ENCODE data around the gene DNAJB11.
A peak's percentile ranks its signal among the peaks of the same experiment; 100 is the strongest.
"Not testable (repeated sequence)": the region's sequence is repeated elsewhere in the genome, so short reads cannot be mapped to it uniquely, and the experiment has no call there.

DNAJB11 gene

GRCh38 chr3:186570096-186570940 lies at the start of gene DNAJB11:
DNAJB11 (plus strand) TSS chr3:186570720; CDS start chr3:186570898, 178 bp downstream.
- Histone ChIP-seq H3K27me3 (ENCODE audit: control insufficient read depth, insufficient read depth, low read length) (no peaks in the 10 kb centered on the region), H3K9ac (ENCODE audit: low read depth, low read length) (peak within 1 kb of the TSS; percentile 79), H3K9me3 (ENCODE audit: control insufficient read depth, insufficient read depth, low read length) (no peaks in the 10 kb centered on the region), H3K36me3 (ENCODE audit: control insufficient read depth, insufficient read depth, low read length) (peaks cover 33% of the 10 kb centered on the region), H3K27ac (ENCODE audit: low read depth, low read length) (peak within 1 kb of the TSS; percentile 76), H3K4me3 (ENCODE audit: low read depth, low read length) (peak within 1 kb of the TSS; percentile 75), H3K4me1 (ENCODE audit: control insufficient read depth, insufficient read depth, low read length) (peaks cover 11% of the 10 kb centered on the region)

- H3K4me1 ChIP-seq (ENCODE audit: control insufficient read depth, insufficient read depth, low read length), result no peaks in the 10 kb centered on the region
- no peaks in the 10 kb centered on the region for H3K27me3 ChIP-seq (ENCODE audit: control insufficient read depth, insufficient read depth, low read length)
- H3K27ac ChIP-seq (ENCODE audit: low read depth, low read length), result no peak overlapping the region
- no peak overlapping the region for H3K4me3 ChIP-seq (ENCODE audit: low read depth, low read length)
- H3K9me3 ChIP-seq (ENCODE audit: control insufficient read depth, insufficient read depth, low read length), result no peaks in the 10 kb centered on the region
- no peaks in the 10 kb centered on the region for H3K36me3 ChIP-seq (ENCODE audit: control insufficient read depth, insufficient read depth, low read length)
- H3K9ac ChIP-seq (ENCODE audit: low read depth, low read length), result no peak overlapping the region
Measured at GRCh38 chr3:186520957-186521842, 49.3 kb upstream of the DNAJB11 start.

GRCh38 chr3:186523022-186523421 lies 47.5 kb upstream of the DNAJB11 start:
- Histone ChIP-seq H3K27ac (ENCODE audit: low read depth, low read length) (no peak overlapping the region), H3K4me1 (ENCODE audit: control insufficient read depth, insufficient read depth, low read length) (no peaks in the 10 kb centered on the region), H3K9ac (ENCODE audit: low read depth, low read length) (no peak overlapping the region), H3K27me3 (ENCODE audit: control insufficient read depth, insufficient read depth, low read length) (no peaks in the 10 kb centered on the region), H3K9me3 (ENCODE audit: control insufficient read depth, insufficient read depth, low read length) (no peaks in the 10 kb centered on the region), H3K36me3 (ENCODE audit: control insufficient read depth, insufficient read depth, low read length) (no peaks in the 10 kb centered on the region), H3K4me3 (ENCODE audit: low read depth, low read length) (no peak overlapping the region)

GRCh38 chr3:186523434-186523833 lies 47.1 kb upstream of the DNAJB11 start:
- Histone ChIP-seq H3K9ac (ENCODE audit: low read depth, low read length) (no peak overlapping the region), H3K27ac (ENCODE audit: low read depth, low read length) (no peak overlapping the region), H3K4me1 (ENCODE audit: control insufficient read depth, insufficient read depth, low read length) (no peaks in the 10 kb centered on the region), H3K9me3 (ENCODE audit: control insufficient read depth, insufficient read depth, low read length) (no peaks in the 10 kb centered on the region), H3K36me3 (ENCODE audit: control insufficient read depth, insufficient read depth, low read length) (no peaks in the 10 kb centered on the region), H3K4me3 (ENCODE audit: low read depth, low read length) (no peak overlapping the region), H3K27me3 (ENCODE audit: control insufficient read depth, insufficient read depth, low read length) (no peaks in the 10 kb centered on the region)

GRCh38 chr3:186524616-186525015 lies 45.9 kb upstream of the DNAJB11 start:
- Histone ChIP-seq H3K4me1 (ENCODE audit: control insufficient read depth, insufficient read depth, low read length) (no peaks in the 10 kb centered on the region), H3K36me3 (ENCODE audit: control insufficient read depth, insufficient read depth, low read length) (no peaks in the 10 kb centered on the region), H3K27ac (ENCODE audit: low read depth, low read length) (no peak overlapping the region), H3K27me3 (ENCODE audit: control insufficient read depth, insufficient read depth, low read length) (no peaks in the 10 kb centered on the region), H3K4me3 (ENCODE audit: low read depth, low read length) (no peak overlapping the region), H3K9me3 (ENCODE audit: control insufficient read depth, insufficient read depth, low read length) (no peaks in the 10 kb centered on the region), H3K9ac (ENCODE audit: low read depth, low read length) (no peak overlapping the region)

GRCh38 chr3:186525369-186526255 lies 44.9 kb upstream of the DNAJB11 start:
- Histone ChIP-seq H3K27ac (ENCODE audit: low read depth, low read length) (no peak overlapping the region), H3K9ac (ENCODE audit: low read depth, low read length) (no peak overlapping the region)

GRCh38 chr3:186526256-186526606 lies 44.3 kb upstream of the DNAJB11 start:
- H3K36me3 ChIP-seq (ENCODE audit: control insufficient read depth, insufficient read depth, low read length), result no peaks in the 10 kb centered on the region
- H3K27me3 ChIP-seq (ENCODE audit: control insufficient read depth, insufficient read depth, low read length), result no peaks in the 10 kb centered on the region
- H3K27ac ChIP-seq (ENCODE audit: low read depth, low read length), result no peak overlapping the region
- H3K4me1 ChIP-seq (ENCODE audit: control insufficient read depth, insufficient read depth, low read length), result peaks cover 7% of the 10 kb centered on the region
- H3K9ac ChIP-seq (ENCODE audit: low read depth, low read length), result no peak overlapping the region
- no peak overlapping the region for H3K4me3 ChIP-seq (ENCODE audit: low read depth, low read length)
- no peaks in the 10 kb centered on the region for H3K9me3 ChIP-seq (ENCODE audit: control insufficient read depth, insufficient read depth, low read length)

More at GRCh38 chr3:186525369-186526255, 44.9 kb upstream of the DNAJB11 start:
- Histone ChIP-seq H3K4me1 (ENCODE audit: control insufficient read depth, insufficient read depth, low read length) (peaks cover 4% of the 10 kb centered on the region), H3K36me3 (ENCODE audit: control insufficient read depth, insufficient read depth, low read length) (no peaks in the 10 kb centered on the region), H3K27me3 (ENCODE audit: control insufficient read depth, insufficient read depth, low read length) (no peaks in the 10 kb centered on the region), H3K9me3 (ENCODE audit: control insufficient read depth, insufficient read depth, low read length) (no peaks in the 10 kb centered on the region), H3K4me3 (ENCODE audit: low read depth, low read length) (no peak overlapping the region)

GRCh38 chr3:186529201-186529999 lies 41.1 kb upstream of the DNAJB11 start:
- H3K4me1 ChIP-seq (ENCODE audit: control insufficient read depth, insufficient read depth, low read length), result peaks cover 7% of the 10 kb centered on the region
- no peaks in the 10 kb centered on the region for H3K27me3 ChIP-seq (ENCODE audit: control insufficient read depth, insufficient read depth, low read length)
- no peak overlapping the region for H3K27ac ChIP-seq (ENCODE audit: low read depth, low read length)
- no peak overlapping the region for H3K9ac ChIP-seq (ENCODE audit: low read depth, low read length)
- no peaks in the 10 kb centered on the region for H3K9me3 ChIP-seq (ENCODE audit: control insufficient read depth, insufficient read depth, low read length)
- H3K4me3 ChIP-seq (ENCODE audit: low read depth, low read length), result no peak overlapping the region
- H3K36me3 ChIP-seq (ENCODE audit: control insufficient read depth, insufficient read depth, low read length), result no peaks in the 10 kb centered on the region

- no peak overlapping the region for H3K4me3 ChIP-seq (ENCODE audit: low read depth, low read length)
- H3K27me3 ChIP-seq (ENCODE audit: control insufficient read depth, insufficient read depth, low read length), result no peaks in the 10 kb centered on the region
- no peak overlapping the region for H3K9ac ChIP-seq (ENCODE audit: low read depth, low read length)
- no peaks in the 10 kb centered on the region for H3K9me3 ChIP-seq (ENCODE audit: control insufficient read depth, insufficient read depth, low read length)
- no peak overlapping the region for H3K27ac ChIP-seq (ENCODE audit: low read depth, low read length)
- no peaks in the 10 kb centered on the region for H3K36me3 ChIP-seq (ENCODE audit: control insufficient read depth, insufficient read depth, low read length)
- peaks cover 7% of the 10 kb centered on the region for H3K4me1 ChIP-seq (ENCODE audit: control insufficient read depth, insufficient read depth, low read length)
Measured at GRCh38 chr3:186530415-186530814, 40.1 kb upstream of the DNAJB11 start.

GRCh38 chr3:186531694-186532093 lies 38.8 kb upstream of the DNAJB11 start:
- not testable (repeated sequence) for H3K27ac ChIP-seq (ENCODE audit: low read depth, low read length); H3K36me3 ChIP-seq (ENCODE audit: control insufficient read depth, insufficient read depth, low read length); H3K4me1 ChIP-seq (ENCODE audit: control insufficient read depth, insufficient read depth, low read length); H3K27me3 ChIP-seq (ENCODE audit: control insufficient read depth, insufficient read depth, low read length); H3K4me3 ChIP-seq (ENCODE audit: low read depth, low read length); H3K9me3 ChIP-seq (ENCODE audit: control insufficient read depth, insufficient read depth, low read length); H3K9ac ChIP-seq (ENCODE audit: low read depth, low read length)
